Body of pancreas (tissue), 4 donors: Measurements from ENCODE around the gene IFNGR1. TPM values are rescaled to one million over a fixed set of nuclear protein-coding genes. Genes with fewer than 3 reads are reported as not detected.
"Not testable (repeated sequence)": the region's sequence is repeated elsewhere in the genome, so short reads cannot be mapped to it uniquely, and the experiment has no call there.

Experiments used
- ATAC-seq: fragments of 150-250 bp; one replicate; pipeline ENCODE4 v1.9.1; 2016
- DNase-seq, 4 donors: peaks; one replicate each; pipeline ENCODE4 v3.0.0-alpha.2; 2019
- H3K27ac ChIP-seq, 4 donors: fragments of 200-600 bp; sonication (generic); 1 replicate in 3 of 4; 2 replicates in 1 of 4; pipeline versions ENCODE4 v1.5.1 to v1.6.1; 2016 to 2019; ENCODE audit warnings: mild to moderate bottlenecking in 1 of 4, mixed read lengths in 1 of 4, moderate library complexity in 1 of 4
- H3K27me3 ChIP-seq, 2 donors: fragments of 200-600 bp; sonication (generic); one replicate each; pipeline ENCODE4 v1.6.0; 2016; ENCODE audit warnings: mild to moderate bottlenecking in 1 of 2
- H3K36me3 ChIP-seq, 2 donors: fragments of 200-600 bp; sonication (generic); replicated peaks in 1 of 2; 2 replicates each; pipeline ENCODE4 v1.5.1; 2016; ENCODE audit warnings: low read depth in 2 of 2; ENCODE audit not compliant: insufficient read depth in 1 of 2
- H3K4me1 ChIP-seq: fragments of 200-600 bp; sonication (generic); one replicate; pipeline ENCODE4 v1.6.0; 2016
- H3K4me3 ChIP-seq, 2 donors: fragments of 200-600 bp; sonication (generic); 1 replicate in 1 of 2; 2 replicates in 1 of 2; pipeline ENCODE4 v1.5.1; 2016 to 2019
- H3K9me3 ChIP-seq, 3 donors: fragments of 200-600 bp; sonication (generic); 1 replicate in 2 of 3; 2 replicates in 1 of 3; pipeline ENCODE4 v1.5.1; 2016
- CTCF ChIP-seq, 7 experiments: fragments of 450-650 bp in 4 of 7; fragments of 200-600 bp in 3 of 7; sonication (generic) in 3 of 7; IDR thresholded peaks; one replicate each; pipeline ENCODE4 v1.5.1; 2016 to 2019; ENCODE audit warnings: antibody characterized with exemption in 7 of 7
- POLR2A ChIP-seq, 3 donors: fragments of 450-650 bp; IDR thresholded peaks; one replicate each; pipeline ENCODE4 v1.6.1; 2016; ENCODE audit warnings: antibody characterized with exemption in 3 of 3, mild to moderate bottlenecking in 2 of 3
- WGBS, 2 donors: methylation state at CpG; one replicate each; pipeline ENCODE4 v1.1.5; 2017; 5-methylcytosine and 5-hydroxymethylcytosine counted together
- intact Hi-C: fragments of 100-400 bp; cut with DNase I; formaldehyde crosslinking; loops from one replicate; pipeline ENCODE4 v1.15.1; 2023
- total RNA-seq, 2 donors: library from RNA; depleted of rRNA; stranded (reverse); fragments of >200 nt; gene quantifications; one replicate each; pipeline ENCODE4 v1.1.0, GENCODE V29; 2016

Gene IFNGR1
- total RNA-seq, 2 donors from 2014 or later: 12.9 to 36.6 TPM

- ATAC-seq: no peak
Measured at GRCh38 chr6:137216106-137216505, 3.1 kb downstream of the IFNGR1 start.

DNA sequence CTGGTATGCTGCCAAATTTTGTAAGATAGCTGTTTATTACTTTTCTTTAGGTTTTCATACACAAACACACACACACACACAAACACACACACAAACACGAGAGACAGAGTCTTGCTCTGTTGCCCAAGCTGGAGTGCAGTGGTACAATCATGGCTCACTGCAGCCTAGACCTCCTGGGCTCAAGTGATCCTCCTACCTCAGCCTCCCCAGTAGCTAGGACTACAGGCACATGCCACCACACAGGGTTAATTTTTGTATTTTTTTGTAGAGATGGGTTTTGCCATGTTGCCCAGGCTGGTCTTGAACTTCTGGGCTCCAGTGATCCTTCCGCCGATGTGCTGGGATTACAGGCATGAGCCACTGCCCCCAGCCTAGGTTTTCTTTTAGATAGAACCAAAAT, 3.6 kb downstream of the IFNGR1 start:
- 93 to 94% methylated on average over 3 of the region's 3 CpGs for WGBS, 2 donors
- H3K4me3 ChIP-seq: not testable (repeated sequence)

More at GRCh38 chr6:137216106-137216505, 3.1 kb downstream of the IFNGR1 start:
- Histone ChIP-seq H3K27ac (peak overlapping the region in 1 of 4 donors; percentile 99), H3K4me3 (no peak overlapping the region), H3K9me3 (no peaks in the 10 kb centered on the region), H3K27me3 (no peaks in the 10 kb centered on the region), H3K36me3 (no peaks in the 10 kb centered on the region), H3K4me1 (peaks cover 70% of the 10 kb centered on the region)
- intact Hi-C loops: no loop called here
- no peak for DNase-seq
- TF ChIP-seq CTCF (IDR thresholded peaks at IDR 0.05) (no peak), POLR2A (IDR thresholded peaks at IDR 0.05) (no peak)

GRCh38 chr6:137214931-137215330, 4.3 kb downstream of the IFNGR1 start:
- DNase-seq (no peak), ATAC-seq (no peak)
- H3K9me3 ChIP-seq: no peaks in the 10 kb centered on the region
- no peaks in the 10 kb centered on the region for H3K27me3 ChIP-seq
- no peak for TF ChIP-seq POLR2A (IDR thresholded peaks at IDR 0.05)
- TF ChIP-seq CTCF (IDR thresholded peaks at IDR 0.05): no peak
- no peak overlapping the region for H3K27ac ChIP-seq
- intact Hi-C loops: no loop called here
- H3K36me3 ChIP-seq: no peaks in the 10 kb centered on the region
- WGBS, 2 donors: 83 to 92% methylated on average over 3 of the region's 3 CpGs
- no peak overlapping the region for H3K4me3 ChIP-seq
- H3K4me1 ChIP-seq: peaks cover 76% of the 10 kb centered on the region

More for the DNA sequence above, 3.6 kb downstream of the IFNGR1 start:
- H3K27ac ChIP-seq: peak overlapping the region in 1 of 4 donors; percentile 99
- peaks cover 75% of the 10 kb centered on the region for H3K4me1 ChIP-seq
- intact Hi-C loops, H3K9me3 ChIP-seq, ATAC-seq, H3K36me3 ChIP-seq, DNase-seq, H3K27me3 ChIP-seq: not testable (repeated sequence)

- Histone ChIP-seq H3K27me3 (no peaks in the 10 kb centered on the region), H3K36me3 (no peaks in the 10 kb centered on the region), H3K4me1 (peaks cover 73% of the 10 kb centered on the region), H3K4me3 (no peak overlapping the region), H3K9me3 (no peaks in the 10 kb centered on the region), H3K27ac (no peak overlapping the region)
- WGBS, 2 donors: 63 to 72% methylated on average over 2 of the region's 2 CpGs
- TF ChIP-seq CTCF (IDR thresholded peaks at IDR 0.05) (no peak), POLR2A (IDR thresholded peaks at IDR 0.05) (no peak)
- intact Hi-C loops: no loop called here
- no peak for ATAC-seq
- no peak for DNase-seq
Measured at GRCh38 chr6:137213813-137214212, 5.4 kb downstream of the IFNGR1 start.

DNA sequence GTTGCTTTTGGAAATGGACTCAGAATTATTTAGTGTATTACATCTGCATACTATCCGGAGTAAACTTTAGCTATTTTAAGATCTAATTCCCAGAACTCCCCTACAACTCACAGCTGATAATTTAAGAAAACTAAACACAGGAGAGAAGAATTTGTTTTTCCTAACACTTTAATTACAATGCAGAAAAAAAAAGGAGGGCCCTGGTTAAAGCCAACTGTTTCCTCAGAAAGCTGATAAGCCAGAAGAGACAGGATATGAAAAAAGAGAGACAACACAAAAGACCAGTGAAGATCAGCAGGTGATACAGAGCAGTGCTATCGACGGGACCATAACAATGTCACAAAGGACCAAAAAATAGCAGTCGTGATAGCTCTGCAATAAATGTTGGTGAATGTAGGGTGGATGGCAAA, 5.8 kb downstream of the IFNGR1 start:
- ATAC-seq (no peak), DNase-seq (no peak)
- 17 to 24% methylated on average over 4 of the region's 4 CpGs for WGBS, 2 donors
- Histone ChIP-seq H3K4me3 (no peak overlapping the region), H3K27me3 (no peaks in the 10 kb centered on the region), H3K4me1 (peaks cover 73% of the 10 kb centered on the region), H3K9me3 (no peaks in the 10 kb centered on the region), H3K27ac (no peak overlapping the region), H3K36me3 (no peaks in the 10 kb centered on the region)
- intact Hi-C loops: no loop called here
- TF ChIP-seq CTCF (IDR thresholded peaks at IDR 0.05) (no peak), POLR2A (IDR thresholded peaks at IDR 0.05) (no peak)
